Keratinocyte (primary cell): ENCODE measurements around the gene TPCN2. TPM values are rescaled to one million over a fixed set of nuclear protein-coding genes. Genes with fewer than 3 reads are reported as not detected.

Source experiments
- DNase-seq: peaks from one replicate; pipeline ENCODE4 v3.0.0-alpha.2; 2011; ENCODE audit warnings: low read depth, missing footprints, low spot score
- FAIRE-seq: peaks from 2 replicates; lab custom pipeline; 2011; peaks lifted over from hg19 to GRCh38; lab: Jason Lieb, UNC
- H2AFZ ChIP-seq: 2 replicates; pipeline ENCODE4 v1.6.0; 2012; ENCODE audit warnings: low read length, control low read depth, inconsistent platforms; ENCODE audit not compliant: control insufficient read depth
- H3K27ac ChIP-seq: 2 replicates; pipeline ENCODE4 v1.5.1; 2011; ENCODE audit warnings: low read length; ENCODE audit not compliant: control insufficient read depth, insufficient read depth
- H3K27me3 ChIP-seq: 3 replicates; pipeline ENCODE4 v1.6.0; 2011; ENCODE audit warnings: low read length; ENCODE audit not compliant: control insufficient read depth, insufficient read depth; ENCODE audit errors: extremely low read depth
- H3K36me3 ChIP-seq, 2 experiments: 2 replicates in 1 of 2; 3 replicates in 1 of 2; pipeline ENCODE4 v1.5.1; 2011; ENCODE audit warnings: low read length in 2 of 2, mild to moderate bottlenecking in 1 of 2; ENCODE audit not compliant: control insufficient read depth in 2 of 2, insufficient read depth in 2 of 2; ENCODE audit errors: extremely low read depth in 1 of 2
- H3K4me1 ChIP-seq: 3 replicates; pipeline ENCODE4 v1.5.1; 2011; ENCODE audit warnings: low read length; ENCODE audit not compliant: control insufficient read depth, insufficient read depth; ENCODE audit errors: extremely low read depth
- H3K4me2 ChIP-seq: 3 replicates; pipeline ENCODE4 v1.6.0; 2011; ENCODE audit warnings: low read depth, low read length; ENCODE audit not compliant: control insufficient read depth, insufficient read depth; ENCODE audit errors: extremely low read depth
- H3K4me3 ChIP-seq, 3 experiments: fragments of 200-600 bp in 1 of 3; sonication (generic) in 1 of 3; 2 replicates in 2 of 3; 3 replicates in 1 of 3; pipeline ENCODE4 v1.5.1; 2011 to 2016; ENCODE audit warnings: low read length in 3 of 3, mild to moderate bottlenecking in 3 of 3, control low read depth in 2 of 3, inconsistent platforms in 1 of 3, low read depth in 1 of 3, mixed read lengths in 1 of 3, mixed run types in 1 of 3, moderate library complexity in 1 of 3; ENCODE audit not compliant: control insufficient read depth in 2 of 3, insufficient read depth in 2 of 3; ENCODE audit errors: extremely low read depth in 1 of 3
- H3K79me2 ChIP-seq: 2 replicates; pipeline ENCODE4 v1.6.0; 2012; ENCODE audit warnings: low read length; ENCODE audit not compliant: control insufficient read depth, insufficient read depth
- H3K9ac ChIP-seq: 3 replicates; pipeline ENCODE4 v1.6.0; 2011; ENCODE audit warnings: low read length; ENCODE audit not compliant: control insufficient read depth, insufficient read depth; ENCODE audit errors: extremely low read depth
- H3K9me1 ChIP-seq: 3 replicates; pipeline ENCODE4 v1.6.0; 2011; ENCODE audit warnings: low read length; ENCODE audit not compliant: control insufficient read depth, insufficient read depth; ENCODE audit errors: extremely low read depth
- H3K9me3 ChIP-seq: 2 replicates; pipeline ENCODE4 v1.5.1; 2012; ENCODE audit warnings: low read depth, low read length; ENCODE audit not compliant: control insufficient read depth
- H4K20me1 ChIP-seq: 3 replicates; pipeline ENCODE4 v1.6.0; 2011; ENCODE audit warnings: low read length; ENCODE audit not compliant: control insufficient read depth, insufficient read depth; ENCODE audit errors: extremely low read depth
- CTCF ChIP-seq, 3 experiments: IDR thresholded peaks in 1 of 3; conservative IDR thresholded peaks in 1 of 3; optimal IDR thresholded peaks in 1 of 3; 2 replicates in 2 of 3; 3 replicates in 1 of 3; pipeline versions ENCODE3 to v1.5.1; 2011; ENCODE audit warnings: low read length in 3 of 3, mild to moderate bottlenecking in 3 of 3, moderate library complexity in 2 of 3, control low read depth in 1 of 3, inconsistent platforms in 1 of 3; ENCODE audit not compliant: insufficient read depth in 2 of 3; ENCODE audit errors: extremely low read depth in 1 of 3
- EZH2 ChIP-seq: IDR thresholded peaks from one replicate; pipeline ENCODE4 v1.6.1; 2012; ENCODE audit warnings: inconsistent platforms, mild to moderate bottlenecking, low read length, moderate library complexity
- dilution Hi-C: fragments of 300-500 bp; cut with MboI; formaldehyde crosslinking; loops from one replicate; pipeline ENCODE4 v1.7.0; 2020; ENCODE audit warnings: low sequenced_read_pairs; ENCODE audit not compliant: extremely low pct_ligation_motif_present
- polyA plus RNA-seq, 5 experiments: library from polyadenylated mRNA; depleted of rRNA in 3 of 5; stranded (reverse) in 3 of 5; stranded (forward) in 1 of 5; unstranded in 1 of 5; fragments of >200 nt; gene quantifications; 1 replicate in 1 of 5; 2 replicates in 3 of 5; 3 replicates in 1 of 5; pipeline versions ENCODE4 v1.2.1 to v1.2.3, GENCODE V29; 2011 to 2012; ENCODE audit warnings: missing spikeins in 2 of 5, low read depth in 1 of 5, low replicate concordance in 1 of 5

Gene TPCN2
- polyA plus RNA-seq, 1 donor (not counting 4 experiments of a cell fraction or from before 2014, with no cell fraction given) = 7.7 TPM

GRCh38 chr11:69059985-69060384, 11.3 kb downstream of the TPCN2 start:
- no peaks in the 10 kb centered on the region for H4K20me1 ChIP-seq
- H3K9ac ChIP-seq = no peak overlapping the region

GRCh38 chr11:69060806-69061712, 12.3 kb downstream of the TPCN2 start:
- Histone ChIP-seq H3K36me3 (peaks cover 0 to 42% of the 10 kb centered on the region in 2 experiments), H3K9ac (no peak overlapping the region)
- dilution Hi-C loops = no loop called here

More at GRCh38 chr11:69059985-69060384, 11.3 kb downstream of the TPCN2 start:
- peaks cover under 1 to 44% of the 10 kb centered on the region in 2 experiments for H3K36me3 ChIP-seq
- H3K9me1 ChIP-seq = no peaks in the 10 kb centered on the region
- H3K27me3 ChIP-seq = no peaks in the 10 kb centered on the region
- no peak overlapping the region for H3K27ac ChIP-seq
- dilution Hi-C loops = no loop called here
- H3K4me3 ChIP-seq = no peak overlapping the region
- FAIRE-seq (no peak), DNase-seq (no peak)
- no peak overlapping the region for H3K4me2 ChIP-seq
- no peaks in the 10 kb centered on the region for H3K9me3 ChIP-seq
- peaks cover 20% of the 10 kb centered on the region for H3K79me2 ChIP-seq
- TF ChIP-seq CTCF (optimal IDR thresholded peaks at IDR 0.05 in 1 of 3, IDR thresholded peaks at IDR 0.05 in 1 of 3, conservative IDR thresholded peaks at IDR 0.05 in 1 of 3; ENCODE audit: extremely low read depth in 1 of 3, insufficient read depth in 2 of 3, low read length in 3 of 3) = no peak
- no peak for TF ChIP-seq EZH2
- H2AFZ ChIP-seq = no peak overlapping the region
- no peaks in the 10 kb centered on the region for H3K4me1 ChIP-seq

More at GRCh38 chr11:69060806-69061712, 12.3 kb downstream of the TPCN2 start:
- H2AFZ ChIP-seq = no peak overlapping the region
- no peaks in the 10 kb centered on the region for H3K4me1 ChIP-seq
- TF ChIP-seq EZH2 (no peak), CTCF (optimal IDR thresholded peaks at IDR 0.05 in 1 of 3, IDR thresholded peaks at IDR 0.05 in 1 of 3, conservative IDR thresholded peaks at IDR 0.05 in 1 of 3; ENCODE audit: extremely low read depth in 1 of 3, insufficient read depth in 2 of 3, low read length in 3 of 3) (no peak)
- no peak overlapping the region for H3K27ac ChIP-seq
- FAIRE-seq (no peak), DNase-seq (no peak)
- no peak overlapping the region for H3K4me2 ChIP-seq
- H3K9me3 ChIP-seq = no peaks in the 10 kb centered on the region
- H4K20me1 ChIP-seq = no peaks in the 10 kb centered on the region
- no peaks in the 10 kb centered on the region for H3K27me3 ChIP-seq
- H3K4me3 ChIP-seq = no peak overlapping the region
- H3K79me2 ChIP-seq = peaks cover 13% of the 10 kb centered on the region
- no peaks in the 10 kb centered on the region for H3K9me1 ChIP-seq
